ENCODE data around the gene TRNAU1AP. TPM values are rescaled to one million over a fixed set of nuclear protein-coding genes. Genes with fewer than 3 reads are reported as not detected.

TRNAU1AP gene
- total RNA-seq, 1 experiment from 2014 or later = 27.2 TPM

GRCh38 chr1:28507646-28508434 lies 45.0 kb upstream of the TRNAU1AP start:
- Histone ChIP-seq H3K4me2 (ENCODE audit: low read length) (peak overlapping the region; percentile 92), H3F3A (ENCODE audit: low read length, unreplicated experiment) (peaks cover 56% of the 10 kb centered on the region), H3K36me3 (ENCODE audit: low read depth, low read length) (peaks cover 46% of the 10 kb centered on the region), H3K4me1 (ENCODE audit: insufficient read depth, low read length) (peaks cover 26% of the 10 kb centered on the region), H3K9me3 (ENCODE audit: low read length) (no peaks in the 10 kb centered on the region), H4K20me1 (ENCODE audit: low read length) (peaks cover 40% of the 10 kb centered on the region), H3K9ac (ENCODE audit: low read length) (peak overlapping the region; percentile 99), H3K4me3 (ENCODE audit: low read length) (peak overlapping the region; percentile 92), H3K27ac (ENCODE audit: low read length) (peak overlapping the region; percentile 75), H3K9me2 (replicated peaks; ENCODE audit: low read length) (no peaks in the 10 kb centered on the region), H2AFZ (ENCODE audit: low read length) (no peak overlapping the region), H3K79me2 (ENCODE audit: low read length) (peaks cover 54% of the 10 kb centered on the region), H3K27me3 (ENCODE audit: low read length) (no peaks in the 10 kb centered on the region)
- no peak for DNase-seq
- ChIA-PET POLR2A (ENCODE audit: unreplicated experiment) (no interaction called here), CTCF (no interaction called here)
- intact Hi-C loops (cut with micrococcal nuclease) = loop anchor here (5.0 kb wide), 2 partner anchors 51 to 91 kb away; no protein-coding TSS in a partner anchor
- TF ChIP-seq CTCF (conservative IDR thresholded peaks at IDR 0.05; ENCODE audit: low read depth, low read length) = no peak
- TF ChIP-seq EZH2 (IDR thresholded peaks at IDR 0.05; ENCODE audit: low read length, unreplicated experiment) = no peak
- no peak for TF ChIP-seq EZH2phosphoT487 (IDR thresholded peaks at IDR 0.05; ENCODE audit: borderline replicate concordance, low read length)
- BruUV-seq (replicated peaks) = no TSS peak
- no peak for ATAC-seq

GRCh38 chr1:28508435-28508754 lies 44.5 kb upstream of the TRNAU1AP start:
- CTCF ChIA-PET = no interaction called here
- H3K27me3 ChIP-seq (ENCODE audit: low read length) = no peaks in the 10 kb centered on the region
- no peaks in the 10 kb centered on the region for H3K9me3 ChIP-seq (ENCODE audit: low read length)
- H3K9ac ChIP-seq (ENCODE audit: low read length) = peak overlapping the region; percentile 99
- DNase-seq (no peak), ATAC-seq (no peak)
- H3K27ac ChIP-seq (ENCODE audit: low read length) = peak overlapping the region; percentile 75
- no peak overlapping the region for H2AFZ ChIP-seq (ENCODE audit: low read length)
- no TSS peak for BruUV-seq (replicated peaks)
- peaks cover 40% of the 10 kb centered on the region for H4K20me1 ChIP-seq (ENCODE audit: low read length)
- peak overlapping the region; percentile 92 for H3K4me3 ChIP-seq (ENCODE audit: low read length)
- POLR2A ChIA-PET (ENCODE audit: unreplicated experiment) = interaction anchor here (0.7 kb wide), 1 partner anchor 26 kb away, joined by 3 read pairs; no protein-coding TSS in a partner anchor
- H3K36me3 ChIP-seq (ENCODE audit: low read depth, low read length) = peaks cover 46% of the 10 kb centered on the region
- peaks cover 26% of the 10 kb centered on the region for H3K4me1 ChIP-seq (ENCODE audit: insufficient read depth, low read length)
- H3K79me2 ChIP-seq (ENCODE audit: low read length) = peaks cover 54% of the 10 kb centered on the region
- H3F3A ChIP-seq (ENCODE audit: low read length, unreplicated experiment) = peaks cover 56% of the 10 kb centered on the region
- H3K4me2 ChIP-seq (ENCODE audit: low read length) = peak overlapping the region; percentile 92
- no peaks in the 10 kb centered on the region for H3K9me2 ChIP-seq (replicated peaks; ENCODE audit: low read length)
- intact Hi-C loops (cut with micrococcal nuclease) = loop anchor here (5.0 kb wide), 2 partner anchors 51 to 91 kb away; no protein-coding TSS in a partner anchor
- TF ChIP-seq CTCF (conservative IDR thresholded peaks at IDR 0.05; ENCODE audit: low read depth, low read length) = no peak

GRCh38 chr1:28509705-28510272 lies 43.1 kb upstream of the TRNAU1AP start:
- no TSS peak for BruUV-seq (replicated peaks)

More at GRCh38 chr1:28509705-28510272, 43.1 kb upstream of the TRNAU1AP start:
- peak overlapping the region; percentile 92 for H3K4me2 ChIP-seq (ENCODE audit: low read length)
- TF ChIP-seq EZH2 (IDR thresholded peaks at IDR 0.05; ENCODE audit: low read length, unreplicated experiment) = no peak
- no peak for TF ChIP-seq EZH2phosphoT487 (IDR thresholded peaks at IDR 0.05; ENCODE audit: borderline replicate concordance, low read length)
- TF ChIP-seq CTCF (conservative IDR thresholded peaks at IDR 0.05; ENCODE audit: low read depth, low read length) = no peak
- H3F3A ChIP-seq (ENCODE audit: low read length, unreplicated experiment) = peaks cover 56% of the 10 kb centered on the region
- H3K36me3 ChIP-seq (ENCODE audit: low read depth, low read length) = peaks cover 46% of the 10 kb centered on the region
- no peaks in the 10 kb centered on the region for H3K9me3 ChIP-seq (ENCODE audit: low read length)
- H3K4me1 ChIP-seq (ENCODE audit: insufficient read depth, low read length) = peaks cover 26% of the 10 kb centered on the region
- peak overlapping the region; percentile 99 for H3K9ac ChIP-seq (ENCODE audit: low read length)
- H3K27ac ChIP-seq (ENCODE audit: low read length) = peak overlapping the region; percentile 75
- intact Hi-C loops (cut with micrococcal nuclease) = loop anchor here (5.0 kb wide), 3 partner anchors 52 to 262 kb away; no protein-coding TSS in a partner anchor
- no peak for ATAC-seq
- H4K20me1 ChIP-seq (ENCODE audit: low read length) = peaks cover 40% of the 10 kb centered on the region
- ChIA-PET CTCF (no interaction called here), POLR2A (ENCODE audit: unreplicated experiment) (interaction anchor here (0.7 to 1.0 kb wide), 2 partner anchors 48 to 72 kb away, joined by 3 read pairs; no protein-coding TSS in a partner anchor)
- H3K4me3 ChIP-seq (ENCODE audit: low read length) = peak overlapping the region; percentile 92
- H3K27me3 ChIP-seq (ENCODE audit: low read length) = no peaks in the 10 kb centered on the region
- no peak for DNase-seq
- H2AFZ ChIP-seq (ENCODE audit: low read length) = no peak overlapping the region
- H3K79me2 ChIP-seq (ENCODE audit: low read length) = peaks cover 53% of the 10 kb centered on the region
- no peaks in the 10 kb centered on the region for H3K9me2 ChIP-seq (replicated peaks; ENCODE audit: low read length)
